ENCODE data around the gene SPTLC3.

- TF ChIP-seq GATA2 (IDR thresholded peaks at IDR 0.05; ENCODE audit: low read depth, low read length) (no peak), GATA3 (IDR thresholded peaks at IDR 0.05; ENCODE audit: low read depth, low read length) (no peak)
Measured at GRCh38 chr20:13140775-13141174, 132.0 kb downstream of the SPTLC3 start.

All from SH-SY5Y (cell line).